ENCODE data around the gene PCNX1. TPM values are rescaled to one million over a fixed set of nuclear protein-coding genes. Genes with fewer than 3 reads are reported as not detected.

The PCNX1 gene
- total RNA-seq, 1 donor from 2014 or later, result 18.0 TPM

- no peak for DNase-seq (ENCODE audit: low read depth)
- no peak overlapping the region for H3K4me3 ChIP-seq (ENCODE audit: low read depth, low read length)
- no peak for TF ChIP-seq CTCF (conservative IDR thresholded peaks at IDR 0.05; ENCODE audit: low read depth, low read length)
Observed at GRCh38 chr14:70962935-70963334, 55.7 kb downstream of the PCNX1 start.

- no peak for DNase-seq (ENCODE audit: low read depth)
- H3K4me3 ChIP-seq (ENCODE audit: low read depth, low read length), result no peak overlapping the region
- no peak for TF ChIP-seq CTCF (conservative IDR thresholded peaks at IDR 0.05; ENCODE audit: low read depth, low read length)
Observed at GRCh38 chr14:70964492-70964891, 57.2 kb downstream of the PCNX1 start.

- no peak overlapping the region for H3K4me3 ChIP-seq (ENCODE audit: low read depth, low read length)
- DNase-seq (ENCODE audit: low read depth), result no peak
- TF ChIP-seq CTCF (conservative IDR thresholded peaks at IDR 0.05; ENCODE audit: low read depth, low read length), result no peak
Observed at GRCh38 chr14:70971560-70971959, 64.3 kb downstream of the PCNX1 start.

- no peak overlapping the region for H3K4me3 ChIP-seq (ENCODE audit: low read depth, low read length)
- peak; percentile 98 for TF ChIP-seq CTCF (conservative IDR thresholded peaks at IDR 0.05; ENCODE audit: low read depth, low read length)
- DNase-seq (ENCODE audit: low read depth), result peak; percentile 42
Observed at GRCh38 chr14:70972107-70972976, 65.1 kb downstream of the PCNX1 start.

GRCh38 chr14:70976591-70976990 lies 69.3 kb downstream of the PCNX1 start:
- TF ChIP-seq CTCF (conservative IDR thresholded peaks at IDR 0.05; ENCODE audit: low read depth, low read length), result no peak
- no peak overlapping the region for H3K4me3 ChIP-seq (ENCODE audit: low read depth, low read length)
- DNase-seq (ENCODE audit: low read depth), result no peak

GRCh38 chr14:70981000-70981952 lies 74.0 kb downstream of the PCNX1 start:
- DNase-seq (ENCODE audit: low read depth), result no peak
- TF ChIP-seq CTCF (conservative IDR thresholded peaks at IDR 0.05; ENCODE audit: low read depth, low read length), result no peak
- no peak overlapping the region for H3K4me3 ChIP-seq (ENCODE audit: low read depth, low read length)

Measured in epithelial cell of proximal tubule (primary cell).